RWPE2 (cell line): ENCODE measurements around the gene VTI1A.
"Not testable (repeated sequence)": the region's sequence is repeated elsewhere in the genome, so short reads cannot be mapped to it uniquely, and the experiment has no call there.

ENCODE experiments used
- ATAC-seq: fragments of 200-7000 bp; cut with Tn5 transposase; 3 replicates; pipeline ENCODE4 v1.9.1; 2021; ENCODE audit warnings: low read depth
- DNase-seq: peaks from one replicate; pipeline ENCODE4 v3.0.0-alpha.2; 2020; ENCODE audit warnings: low spot score
- H3K27ac ChIP-seq: fragments of 450-650 bp; 2 replicates; pipeline ENCODE4 v1.5.1; 2017; ENCODE audit warnings: mild to moderate bottlenecking; ENCODE audit not compliant: poor library complexity, severe bottlenecking
- H3K27me3 ChIP-seq: fragments of 250-450 bp; sonication (Bioruptor Pico); 2 replicates; pipeline ENCODE4 v1.5.1; 2021; ENCODE audit warnings: mild to moderate bottlenecking, moderate library complexity; ENCODE audit not compliant: insufficient read depth, poor library complexity, severe bottlenecking
- H3K36me3 ChIP-seq: fragments of 250-450 bp; sonication (Bioruptor Pico); 2 replicates; pipeline ENCODE4 v1.5.1; 2020; ENCODE audit warnings: low read depth, mild to moderate bottlenecking, moderate library complexity
- H3K4me1 ChIP-seq: fragments of 250-450 bp; sonication (Bioruptor Pico); 2 replicates; pipeline ENCODE4 v1.5.1; 2021; ENCODE audit warnings: mild to moderate bottlenecking, moderate library complexity; ENCODE audit not compliant: insufficient read depth, poor library complexity, severe bottlenecking
- H3K4me3 ChIP-seq: fragments of 250-450 bp; sonication (Bioruptor Pico); 2 replicates; pipeline ENCODE4 v1.5.1; 2021; ENCODE audit warnings: mild to moderate bottlenecking, moderate library complexity; ENCODE audit not compliant: severe bottlenecking
- H3K9me3 ChIP-seq: fragments of 250-450 bp; sonication (Bioruptor Pico); 2 replicates; pipeline ENCODE4 v1.5.1; 2021; ENCODE audit warnings: mild to moderate bottlenecking, moderate library complexity; ENCODE audit not compliant: severe bottlenecking
- CTCF ChIP-seq: fragments of 450-650 bp; IDR thresholded peaks from one replicate; pipeline ENCODE4 v1.5.1; 2017; ENCODE audit warnings: mild to moderate bottlenecking, moderate library complexity; ENCODE audit not compliant: poor library complexity, severe bottlenecking

Gene VTI1A

GRCh38 chr10:112446855-112447619, at the start of gene VTI1A, which contains the start of gene ZDHHC6:
VTI1A (plus strand) TSS chr10:112447215; CDS start chr10:112447374, 159 bp downstream.
ZDHHC6 (minus strand) TSS chr10:112446914; CDS start chr10:112445436, 1,478 bp downstream.
- peak; percentile 90 for ATAC-seq
- TF ChIP-seq CTCF: peak; percentile 11
- Histone ChIP-seq H3K4me3 (peak within 1 kb of the TSS; percentile 96), H3K27ac (peak within 1 kb of the TSS; percentile 64), H3K4me1 (peaks cover 10% of the 10 kb centered on the region), H3K9me3 (no peaks in the 10 kb centered on the region), H3K36me3 (peaks cover 44% of the 10 kb centered on the region), H3K27me3 (no peaks in the 10 kb centered on the region)
- DNase-seq: peak; percentile 77

DNA sequence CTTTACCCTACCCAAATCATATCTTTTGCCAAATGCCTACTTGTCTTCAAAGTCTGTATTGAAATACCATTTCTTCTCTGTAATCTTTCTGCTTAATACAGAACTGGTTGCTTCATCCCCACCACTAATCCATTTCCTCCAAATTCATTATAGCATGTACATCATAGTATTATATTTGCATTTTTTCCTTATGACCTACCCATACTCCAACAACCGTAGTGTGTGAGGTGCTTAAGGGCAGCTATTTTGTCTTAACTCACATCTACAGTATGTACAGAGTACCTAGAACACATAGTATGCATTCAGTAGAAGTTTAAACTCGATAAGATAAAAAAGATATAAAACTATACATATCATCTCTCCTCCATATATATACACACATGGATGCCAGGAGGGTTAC, 49.4 kb upstream of the VTI1A start:
- Histone ChIP-seq H3K4me1 (no peaks in the 10 kb centered on the region), H3K27me3 (no peaks in the 10 kb centered on the region), H3K27ac (no peak overlapping the region), H3K9me3 (no peaks in the 10 kb centered on the region), H3K36me3 (no peaks in the 10 kb centered on the region), H3K4me3 (no peak overlapping the region)
- ATAC-seq: no peak
- no peak for TF ChIP-seq CTCF
- no peak for DNase-seq

- Histone ChIP-seq H3K27me3 (no peaks in the 10 kb centered on the region), H3K4me1 (peaks cover 4% of the 10 kb centered on the region), H3K36me3 (no peaks in the 10 kb centered on the region), H3K27ac (no peak overlapping the region), H3K4me3 (no peak overlapping the region), H3K9me3 (no peaks in the 10 kb centered on the region)
- no peak for TF ChIP-seq CTCF
- DNase-seq (no peak), ATAC-seq (no peak)
These were observed 44.1 kb upstream of the VTI1A start for GRCh38 chr10:112402917-112403316.

DNA sequence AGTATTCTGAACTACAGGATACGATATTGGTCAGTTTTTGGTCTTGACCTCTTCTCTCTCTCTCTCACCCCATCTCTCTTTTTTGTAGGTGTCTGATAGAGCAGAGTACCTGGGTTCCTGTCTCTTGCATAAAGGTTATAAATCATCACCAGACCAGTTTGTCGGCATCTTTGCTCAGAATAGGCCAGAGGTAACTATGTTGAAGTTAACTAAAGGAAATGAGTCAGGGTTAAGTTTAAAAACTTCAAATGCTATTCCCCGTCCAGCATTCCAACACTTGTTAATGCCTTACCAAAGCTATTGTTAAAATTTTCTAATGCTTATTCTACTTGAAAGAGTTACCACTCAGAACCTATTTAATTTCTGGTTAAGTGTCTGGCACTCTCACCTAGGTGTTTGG, 42.4 kb upstream of the VTI1A start:
- no peaks in the 10 kb centered on the region for H3K9me3 ChIP-seq
- no peak overlapping the region for H3K27ac ChIP-seq
- no peaks in the 10 kb centered on the region for H3K36me3 ChIP-seq
- H3K4me1 ChIP-seq: peaks cover 4% of the 10 kb centered on the region
- DNase-seq (no peak), ATAC-seq (peak; percentile 84)
- H3K4me3 ChIP-seq: no peak overlapping the region
- no peak for TF ChIP-seq CTCF
- H3K27me3 ChIP-seq: no peaks in the 10 kb centered on the region

DNA sequence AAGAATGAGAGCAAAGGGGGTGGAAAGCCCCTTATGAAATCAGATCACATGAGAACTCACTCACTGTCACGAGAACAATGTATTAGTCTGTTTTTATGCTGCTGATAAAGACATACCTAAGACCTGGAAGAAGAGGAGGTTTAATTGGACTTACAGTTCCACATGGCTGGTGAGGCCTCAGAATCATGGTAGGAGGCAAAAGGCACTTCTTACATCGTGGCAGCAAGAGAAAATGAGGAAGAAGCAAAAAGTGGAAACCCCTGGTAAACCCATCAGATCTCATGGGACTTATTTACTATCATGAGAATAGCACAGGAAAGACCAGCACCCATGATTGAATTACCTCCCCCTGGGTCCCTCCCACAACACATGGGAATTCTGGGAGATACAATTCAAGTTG, 40.2 kb upstream of the VTI1A start:
- H3K9me3 ChIP-seq, H3K27me3 ChIP-seq, H3K4me1 ChIP-seq, H3K27ac ChIP-seq, H3K4me3 ChIP-seq, ATAC-seq, DNase-seq, H3K36me3 ChIP-seq: not testable (repeated sequence)
